Common myeloid progenitor, CD34-positive (primary cell): Measurements from ENCODE around the gene WDPCP.
A peak's percentile ranks its signal among the peaks of the same experiment; 100 is the strongest.
"Not testable (repeated sequence)": the region's sequence is repeated elsewhere in the genome, so short reads cannot be mapped to it uniquely, and the experiment has no call there.

Experiments used
- CTCF ChIA-PET: fragments of 350-600 bp; sonication (Branson Sonifier 250); formaldehyde crosslinking; loops from one replicate; lab custom pipeline; 2021; ENCODE audit warnings: antibody characterized with exemption; lab: Charles Lee
- POLR2A ChIA-PET: fragments of 350-600 bp; sonication (Branson Sonifier 250); formaldehyde crosslinking; loops from one replicate; lab custom pipeline; 2021; ENCODE audit warnings: antibody characterized with exemption; lab: Charles Lee
- DNase-seq, 3 donors: peaks; one replicate each; pipeline versions ENCODE4 v3.0.0 to v3.0.0-alpha.2; 2013
- H3K27ac ChIP-seq, 2 experiments: 1 replicate in 1 of 2; 2 replicates in 1 of 2; pipeline ENCODE4 v1.7.0; 2013; ENCODE audit warnings: inconsistent platforms in 2 of 2, low read length in 2 of 2, mild to moderate bottlenecking in 2 of 2, low read depth in 1 of 2, moderate library complexity in 1 of 2; ENCODE audit not compliant: severe bottlenecking in 2 of 2, insufficient read depth in 1 of 2, poor library complexity in 1 of 2
- H3K27me3 ChIP-seq, 5 experiments: replicated peaks in 2 of 5; 1 replicate in 3 of 5; 2 replicates in 2 of 5; pipeline versions ENCODE4 v1.6.1 to v1.7.0; 2013; ENCODE audit warnings: low read length in 4 of 5, mild to moderate bottlenecking in 2 of 5, moderate library complexity in 2 of 5, inconsistent platforms in 1 of 5; ENCODE audit not compliant: insufficient read depth in 5 of 5, control insufficient read depth in 4 of 5
- H3K36me3 ChIP-seq, 4 experiments: 1 replicate in 2 of 4; 2 replicates in 2 of 4; pipeline versions ENCODE4 v1.6.1 to v1.7.0; 2013; ENCODE audit warnings: low read length in 3 of 4, control low read depth in 1 of 4, mild to moderate bottlenecking in 1 of 4; ENCODE audit not compliant: control insufficient read depth in 4 of 4, insufficient read depth in 4 of 4
- H3K4me1 ChIP-seq, 4 experiments: 1 replicate in 3 of 4; 2 replicates in 1 of 4; pipeline versions ENCODE4 v1.6.1 to v1.7.1; 2013; ENCODE audit warnings: low read length in 3 of 4, mild to moderate bottlenecking in 3 of 4, control low read depth in 1 of 4, inconsistent platforms in 1 of 4, moderate library complexity in 1 of 4; ENCODE audit not compliant: control insufficient read depth in 4 of 4, insufficient read depth in 4 of 4; ENCODE audit errors: control extremely low read depth in 1 of 4
- H3K4me3 ChIP-seq, 7 experiments: 1 replicate in 4 of 7; 2 replicates in 3 of 7; pipeline versions ENCODE4 v1.5.1 to v1.7.0; 2013; ENCODE audit warnings: mild to moderate bottlenecking in 7 of 7, low read length in 6 of 7, moderate library complexity in 6 of 7, inconsistent platforms in 2 of 7, low read depth in 2 of 7, control low read depth in 1 of 7; ENCODE audit not compliant: insufficient read depth in 4 of 7, control insufficient read depth in 1 of 7; ENCODE audit errors: extremely low read depth in 1 of 7
- H3K9me3 ChIP-seq, 5 experiments: 1 replicate in 4 of 5; 2 replicates in 1 of 5; pipeline versions ENCODE4 v1.6.1 to v1.7.1; 2013; ENCODE audit warnings: low read length in 4 of 5, mild to moderate bottlenecking in 2 of 5, inconsistent platforms in 1 of 5, low read depth in 1 of 5, moderate library complexity in 1 of 5; ENCODE audit not compliant: control insufficient read depth in 4 of 5, insufficient read depth in 2 of 5; ENCODE audit errors: control extremely low read depth in 1 of 5
- WGBS: methylation state at CpG from one replicate; pipeline ENCODE4 v1.1.5; 2013; ENCODE audit not compliant: insufficient coverage; 5-methylcytosine and 5-hydroxymethylcytosine counted together

Gene WDPCP

DNA sequence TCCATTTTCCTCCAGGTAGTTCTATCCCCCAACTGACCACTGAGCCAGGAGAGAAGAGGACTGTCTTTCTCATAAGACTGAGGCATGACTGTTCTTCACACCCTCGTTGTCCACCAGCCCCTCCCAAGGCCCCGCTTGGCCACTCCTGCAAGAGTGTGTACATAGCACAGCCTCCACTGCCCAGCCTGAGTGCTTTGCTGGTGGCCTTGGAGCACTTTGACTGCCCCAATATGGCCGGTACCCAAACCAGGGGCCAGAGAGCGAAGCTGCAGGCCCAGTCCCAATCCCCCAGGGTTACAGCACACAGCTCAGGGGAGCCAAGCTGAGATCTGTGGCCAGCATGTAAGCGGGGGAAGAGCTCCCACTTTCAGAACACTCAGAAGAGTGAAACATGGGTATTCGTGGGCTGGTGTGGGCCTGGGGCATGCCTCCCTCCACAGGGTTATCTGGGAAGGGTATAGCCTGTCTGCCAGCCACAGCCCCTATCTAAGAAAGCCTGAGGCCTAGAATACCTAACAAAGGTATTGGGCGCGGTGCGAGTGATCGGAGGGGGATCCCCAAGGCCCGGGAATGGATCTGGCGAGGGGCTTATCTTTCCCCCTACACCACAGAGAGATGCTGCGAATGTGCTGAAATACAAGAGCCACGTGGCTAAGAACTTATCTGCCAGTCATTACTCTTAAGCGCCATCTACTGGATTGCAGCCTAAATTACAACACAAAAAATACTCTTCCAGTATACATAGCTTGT lies 163.8 kb downstream of the WDPCP start:
- Histone ChIP-seq H3K4me1 (no peaks in the 10 kb centered on the region), H3K27me3 (no peaks in the 10 kb centered on the region), H3K36me3 (peaks cover 0 to 4% (median 0%) of the 10 kb centered on the region in 4 experiments), H3K9me3 (peaks cover 0 to 13% (median 0%) of the 10 kb centered on the region in 5 experiments), H3K27ac (no peak overlapping the region), H3K4me3 (no peak overlapping the region)
- POLR2A ChIA-PET = no interaction called here
- DNase-seq = peak; percentile 9 to 35 (median 32)
- WGBS = over 99% methylated on average over 13 of the region's 15 CpGs
- CTCF ChIA-PET = interaction anchor here (1.3 kb wide), 1 partner anchor 15 kb away, joined by 4 read pairs; no protein-coding TSS in a partner anchor

DNA sequence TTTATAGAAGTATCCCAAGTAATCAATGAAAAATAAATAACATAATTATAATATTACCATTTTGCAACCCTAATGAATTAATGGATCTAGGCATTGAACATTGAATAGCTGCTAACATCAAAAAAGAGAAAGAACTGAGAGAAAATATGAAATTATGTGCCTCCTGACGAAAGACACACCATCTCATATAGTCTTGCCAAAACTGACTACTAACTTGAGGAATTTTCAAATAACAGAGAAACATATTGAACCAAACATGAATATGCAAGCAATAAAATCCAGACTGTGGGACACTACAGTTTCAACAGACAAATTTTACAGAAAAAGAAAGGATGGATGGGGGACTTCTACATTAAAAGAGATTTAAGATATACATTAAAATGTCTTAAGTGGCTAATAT lies 165.7 kb downstream of the WDPCP start:
- no peak for DNase-seq
- ChIA-PET CTCF (interaction anchor here (1.4 kb wide), 1 partner anchor 11 kb away, joined by 4 read pairs; no protein-coding TSS in a partner anchor), POLR2A (no interaction called here)
- Histone ChIP-seq H3K4me3 (no peak overlapping the region), H3K9me3 (peaks cover 0 to 8% (median 0%) of the 10 kb centered on the region in 5 experiments), H3K4me1 (no peaks in the 10 kb centered on the region), H3K27me3 (no peaks in the 10 kb centered on the region), H3K27ac (no peak overlapping the region), H3K36me3 (peaks cover 0 to 2% (median 0%) of the 10 kb centered on the region in 4 experiments)
- no CpG with 5 or more reads among the region's 1 CpG for WGBS

DNA sequence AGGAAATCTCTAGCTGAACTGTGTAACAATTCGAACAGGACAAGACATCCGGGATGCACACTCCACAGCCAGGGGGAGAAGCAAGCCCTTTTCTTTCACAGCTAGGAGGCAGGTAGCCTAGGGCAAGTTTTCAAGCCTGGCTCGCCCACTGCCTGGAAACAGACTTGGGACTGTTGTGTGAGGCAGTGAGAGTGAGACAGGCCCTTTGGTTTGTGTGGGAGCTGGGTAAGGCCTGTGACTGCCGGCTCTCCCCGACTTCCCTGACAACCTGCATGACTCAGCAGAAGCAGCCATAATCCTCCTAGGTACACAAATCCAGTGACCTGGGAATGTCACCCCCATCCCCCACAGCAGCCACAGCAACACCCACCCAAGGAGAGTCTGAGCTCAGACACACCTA lies 179.7 kb downstream of the WDPCP start:
- H3K27ac ChIP-seq = no peak overlapping the region
- CTCF ChIA-PET = no interaction called here
- POLR2A ChIA-PET = no interaction called here
- H3K36me3 ChIP-seq = peaks cover 0 to 6% (median 3%) of the 10 kb centered on the region in 4 experiments
- H3K9me3 ChIP-seq = peaks cover 0 to 2% (median 0%) of the 10 kb centered on the region in 5 experiments
- H3K4me1 ChIP-seq = peaks cover 0 to 5% (median 0%) of the 10 kb centered on the region in 4 experiments
- 92% methylated on average over 3 of the region's 5 CpGs for WGBS
- no peak for DNase-seq
- no peaks in the 10 kb centered on the region for H3K27me3 ChIP-seq
- no peak overlapping the region for H3K4me3 ChIP-seq

DNA sequence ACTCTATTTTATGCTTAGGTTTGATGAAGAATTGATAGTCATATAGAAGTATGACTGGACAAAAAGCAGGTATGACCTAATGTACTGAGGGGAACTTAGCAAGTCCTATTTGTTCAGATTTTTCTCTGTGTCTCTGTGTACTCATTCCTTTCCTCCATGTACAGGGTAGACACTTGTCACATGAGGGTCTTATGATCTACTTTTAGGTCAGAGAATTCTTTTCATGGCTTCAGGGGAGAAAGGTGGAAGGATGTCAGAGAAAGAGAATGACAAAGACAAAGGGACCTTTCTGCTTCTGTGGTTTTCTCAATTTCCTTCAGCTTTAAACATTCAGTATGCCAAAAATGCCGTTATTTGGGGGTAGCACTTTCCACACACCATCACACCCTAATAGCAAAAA lies 181.6 kb downstream of the WDPCP start:
- WGBS = no CpG with 5 or more reads among the region's 1 CpG
- Histone ChIP-seq H3K4me1 (peaks cover 0 to 5% (median 0%) of the 10 kb centered on the region in 4 experiments), H3K9me3 (peaks cover 0 to 3% (median 0%) of the 10 kb centered on the region in 5 experiments), H3K36me3 (peaks cover 0 to 6% (median 3%) of the 10 kb centered on the region in 4 experiments), H3K27me3 (no peaks in the 10 kb centered on the region), H3K4me3 (no peak overlapping the region), H3K27ac (no peak overlapping the region)
- POLR2A ChIA-PET = no interaction called here
- CTCF ChIA-PET = no interaction called here
- peak in 1 of 3 donors; percentile 9 for DNase-seq

DNA sequence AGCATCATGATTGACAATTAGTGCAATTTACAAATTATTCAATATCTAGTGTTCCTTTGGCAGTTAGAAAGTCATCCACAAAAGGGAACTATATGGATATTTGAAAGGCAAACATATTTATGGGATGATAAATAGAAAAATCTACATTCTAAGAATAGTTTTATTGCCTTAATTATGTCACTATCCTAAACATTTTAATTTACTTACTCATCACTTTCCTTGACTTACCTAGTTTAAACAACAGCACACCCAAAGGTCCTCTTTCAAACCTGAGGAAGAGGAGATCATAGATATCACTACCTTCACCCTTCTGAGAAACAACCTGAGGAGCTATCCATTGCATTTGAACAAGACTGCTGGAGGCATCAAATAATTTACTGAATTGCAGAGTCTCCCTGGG lies 184.5 kb downstream of the WDPCP start:
- H3K4me3 ChIP-seq = no peak overlapping the region
- no peak overlapping the region for H3K27ac ChIP-seq
- no peak for DNase-seq
- CTCF ChIA-PET = no interaction called here
- H3K27me3 ChIP-seq = no peaks in the 10 kb centered on the region
- peaks cover 0 to 6% (median 2%) of the 10 kb centered on the region in 4 experiments for H3K36me3 ChIP-seq
- H3K9me3 ChIP-seq = peaks cover 0 to 3% (median 0%) of the 10 kb centered on the region in 5 experiments
- peaks cover 0 to 5% (median 0%) of the 10 kb centered on the region in 4 experiments for H3K4me1 ChIP-seq
- POLR2A ChIA-PET = no interaction called here

DNA sequence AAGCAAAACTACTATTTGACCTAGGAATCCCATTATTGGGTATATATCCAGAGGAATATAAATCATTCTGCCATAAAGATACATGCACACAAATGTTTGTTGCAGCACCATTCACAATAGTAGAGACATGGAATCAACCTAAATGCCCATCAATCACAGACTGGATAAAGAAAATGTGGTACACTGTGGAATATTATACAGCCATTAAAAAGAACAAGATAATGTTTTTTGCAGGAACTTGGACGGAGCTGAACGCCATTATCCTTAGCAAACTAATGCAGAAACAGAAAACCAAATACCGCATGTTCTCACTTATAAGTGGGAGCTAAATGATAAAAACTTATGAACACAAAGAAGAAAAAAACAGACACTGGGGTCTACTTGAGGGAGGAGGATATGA lies 185.4 kb downstream of the WDPCP start:
- WGBS = no CpG with 5 or more reads among the region's 3 CpGs
- POLR2A ChIA-PET, H3K27ac ChIP-seq, CTCF ChIA-PET, H3K27me3 ChIP-seq, H3K9me3 ChIP-seq, H3K4me3 ChIP-seq, H3K4me1 ChIP-seq, H3K36me3 ChIP-seq, DNase-seq: not testable (repeated sequence)

DNA sequence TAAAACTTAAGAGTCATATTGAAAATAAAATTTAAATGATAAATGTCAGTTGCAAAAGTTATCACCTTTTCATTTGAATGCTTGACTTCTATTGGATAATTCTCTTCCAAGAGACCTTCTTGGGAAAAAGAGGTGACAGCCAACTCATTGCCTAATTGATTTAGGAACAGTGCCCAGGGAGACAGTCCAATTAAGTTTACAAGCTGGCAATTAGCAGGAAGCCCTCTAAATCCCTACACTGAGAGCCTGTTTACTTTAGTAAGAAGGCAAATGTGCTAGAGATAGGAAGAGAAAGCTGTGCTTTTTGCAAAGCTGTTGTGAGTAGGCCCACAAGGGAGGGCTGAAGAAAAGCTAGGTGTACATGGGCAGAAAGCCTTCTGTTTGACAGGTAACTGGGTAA lies 189.1 kb downstream of the WDPCP start:
- peaks cover 0 to 6% (median 0%) of the 10 kb centered on the region in 5 experiments for H3K9me3 ChIP-seq
- no peaks in the 10 kb centered on the region for H3K4me1 ChIP-seq
- H3K27ac ChIP-seq = no peak overlapping the region
- CTCF ChIA-PET = no interaction called here
- H3K27me3 ChIP-seq = no peaks in the 10 kb centered on the region
- DNase-seq = no peak
- no peak overlapping the region for H3K4me3 ChIP-seq
- POLR2A ChIA-PET = no interaction called here
- peaks cover 0 to 5% (median 3%) of the 10 kb centered on the region in 4 experiments for H3K36me3 ChIP-seq
